ENCODE data around the gene FKBP1A. TPM values are rescaled to one million over a fixed set of nuclear protein-coding genes. Genes with fewer than 3 reads are reported as not detected.

The FKBP1A gene
- total RNA-seq, 2 donors from 2014 or later: 259 to 309 TPM

DNA sequence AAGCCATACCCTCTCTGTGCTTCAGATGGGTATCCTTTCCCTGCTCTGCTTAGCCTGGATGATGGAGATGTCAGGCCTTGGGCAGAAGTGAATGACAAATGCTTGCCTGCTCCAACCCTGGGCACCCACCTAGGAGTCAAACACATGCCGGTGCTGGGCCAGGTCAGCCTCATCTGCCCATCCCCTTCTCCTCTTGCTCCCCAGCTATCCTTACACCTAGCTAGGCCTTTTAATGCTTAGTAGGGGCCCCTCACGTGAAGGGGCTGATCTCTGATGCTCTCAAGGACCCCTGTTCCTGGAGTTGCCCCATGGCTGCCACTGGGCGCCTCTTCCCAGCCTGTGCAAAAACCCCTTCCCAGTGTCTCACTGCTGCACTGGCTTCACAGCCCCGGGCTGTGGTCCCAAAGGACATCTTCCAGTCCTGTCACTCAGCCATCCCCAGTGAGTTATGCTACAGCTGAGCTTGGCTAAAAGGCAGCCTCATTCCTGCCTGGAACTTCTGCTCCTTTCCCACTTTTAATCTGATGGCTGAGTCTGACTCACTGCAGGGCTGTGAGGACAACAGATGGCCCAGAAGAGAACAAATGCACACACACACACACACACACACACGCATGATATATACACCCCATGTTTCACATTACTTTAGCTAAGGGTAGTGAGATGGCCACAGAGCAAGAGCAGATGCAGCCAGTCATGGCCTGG, 51.1 kb downstream of the FKBP1A start:
- ATAC-seq (peak; percentile 14), DNase-seq (no peak)
- intact Hi-C loops (cut with DNase I, micrococcal nuclease): no loop called here

- DNase-seq: no peak
- intact Hi-C loops (cut with DNase I, micrococcal nuclease): no loop called here
- no peak for ATAC-seq
Measured at GRCh38 chr20:1338801-1339200, 54.1 kb downstream of the FKBP1A start.

- no peak for ATAC-seq
- DNase-seq: no peak
- intact Hi-C loops (cut with DNase I, micrococcal nuclease): no loop called here
Measured at GRCh38 chr20:1338096-1338495, 54.8 kb downstream of the FKBP1A start.

- intact Hi-C loops (cut with DNase I, micrococcal nuclease): no loop called here
- no peak for DNase-seq
Measured at GRCh38 chr20:1337441-1337840, 55.4 kb downstream of the FKBP1A start.

DNA sequence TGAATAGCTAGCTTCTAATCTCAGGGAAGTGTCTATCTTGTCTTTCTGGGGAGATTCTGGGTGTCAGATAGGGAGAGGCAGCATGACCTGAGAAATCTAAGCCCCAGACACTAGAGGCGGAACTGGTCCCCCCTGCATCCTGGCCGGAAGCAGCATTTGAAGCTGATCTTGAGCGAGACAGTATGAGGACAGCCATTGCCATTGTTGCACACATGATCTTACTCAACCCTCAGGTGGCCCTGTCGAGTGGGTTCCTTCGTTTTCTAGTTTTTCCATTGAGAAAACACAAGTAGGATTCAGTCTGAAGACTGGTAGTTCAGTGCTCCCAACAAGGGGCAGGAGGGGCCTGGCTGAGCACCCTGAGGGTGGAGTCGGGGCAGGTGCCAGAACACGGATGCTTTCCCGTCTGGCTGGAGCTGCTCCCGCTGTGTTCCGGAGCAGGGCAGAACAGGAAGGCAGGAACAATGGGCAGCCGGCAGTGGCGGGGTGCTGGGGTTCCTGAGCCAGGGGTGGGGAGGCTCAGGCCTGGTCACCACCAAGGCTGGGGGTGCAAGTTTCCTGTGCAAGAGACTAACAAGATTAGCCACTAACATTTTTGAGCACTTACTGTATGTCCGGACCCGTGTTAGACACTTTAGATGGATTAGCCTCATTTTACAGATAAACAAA, 56.0 kb downstream of the FKBP1A start:
- ATAC-seq (peak; percentile 81), DNase-seq (peak; percentile 59 to 65)
- intact Hi-C loops (cut with DNase I, micrococcal nuclease): no loop called here

More at GRCh38 chr20:1337441-1337840, 55.4 kb downstream of the FKBP1A start:
- ATAC-seq: no peak

GRCh38 chr20:1335961-1336698, 56.7 kb downstream of the FKBP1A start:
- intact Hi-C loops (cut with DNase I, micrococcal nuclease): no loop called here
- no peak for ATAC-seq
- DNase-seq: no peak

DNA sequence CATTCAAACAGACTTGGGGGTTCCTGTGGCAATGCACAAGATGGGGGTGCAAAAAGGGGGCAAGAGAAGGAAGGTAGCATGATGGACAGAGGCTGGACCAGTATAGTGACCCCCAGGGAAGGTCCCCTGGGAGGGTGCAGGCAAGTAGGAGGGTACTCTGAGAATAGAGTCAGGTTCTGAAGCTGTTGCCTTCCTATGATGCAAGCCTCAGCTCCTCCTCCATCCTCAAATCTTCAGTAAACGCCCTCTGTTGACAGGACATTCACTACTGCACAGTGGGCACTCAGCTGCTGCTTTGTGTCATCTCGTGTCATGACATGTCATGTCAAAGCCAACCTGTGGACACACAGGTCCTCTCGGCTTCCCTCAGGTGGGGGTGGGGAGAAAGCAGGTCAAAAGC, 58.1 kb downstream of the FKBP1A start:
- ATAC-seq: no peak
- intact Hi-C loops (cut with DNase I, micrococcal nuclease): no loop called here
- no peak for DNase-seq

DNA sequence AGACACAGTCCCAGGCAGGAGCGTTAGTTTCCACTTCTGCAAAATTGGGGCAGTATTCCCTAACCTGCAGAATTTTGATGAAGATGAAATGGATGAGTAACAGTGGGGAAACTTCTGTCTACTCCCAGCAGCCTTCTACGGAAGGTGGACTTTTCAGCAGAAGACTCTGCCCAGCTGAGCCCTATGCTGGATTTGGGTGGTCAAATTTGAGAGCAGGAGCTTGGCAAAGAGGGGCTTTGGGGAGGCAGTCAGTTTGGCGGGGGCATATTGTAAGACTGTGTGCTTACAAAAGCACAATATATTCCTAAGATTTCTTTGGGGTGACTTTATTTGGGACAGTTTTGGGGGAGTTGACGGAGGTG, 58.5 kb downstream of the FKBP1A start:
- DNase-seq: no peak
- intact Hi-C loops (cut with DNase I, micrococcal nuclease): no loop called here
- no peak for ATAC-seq

DNA sequence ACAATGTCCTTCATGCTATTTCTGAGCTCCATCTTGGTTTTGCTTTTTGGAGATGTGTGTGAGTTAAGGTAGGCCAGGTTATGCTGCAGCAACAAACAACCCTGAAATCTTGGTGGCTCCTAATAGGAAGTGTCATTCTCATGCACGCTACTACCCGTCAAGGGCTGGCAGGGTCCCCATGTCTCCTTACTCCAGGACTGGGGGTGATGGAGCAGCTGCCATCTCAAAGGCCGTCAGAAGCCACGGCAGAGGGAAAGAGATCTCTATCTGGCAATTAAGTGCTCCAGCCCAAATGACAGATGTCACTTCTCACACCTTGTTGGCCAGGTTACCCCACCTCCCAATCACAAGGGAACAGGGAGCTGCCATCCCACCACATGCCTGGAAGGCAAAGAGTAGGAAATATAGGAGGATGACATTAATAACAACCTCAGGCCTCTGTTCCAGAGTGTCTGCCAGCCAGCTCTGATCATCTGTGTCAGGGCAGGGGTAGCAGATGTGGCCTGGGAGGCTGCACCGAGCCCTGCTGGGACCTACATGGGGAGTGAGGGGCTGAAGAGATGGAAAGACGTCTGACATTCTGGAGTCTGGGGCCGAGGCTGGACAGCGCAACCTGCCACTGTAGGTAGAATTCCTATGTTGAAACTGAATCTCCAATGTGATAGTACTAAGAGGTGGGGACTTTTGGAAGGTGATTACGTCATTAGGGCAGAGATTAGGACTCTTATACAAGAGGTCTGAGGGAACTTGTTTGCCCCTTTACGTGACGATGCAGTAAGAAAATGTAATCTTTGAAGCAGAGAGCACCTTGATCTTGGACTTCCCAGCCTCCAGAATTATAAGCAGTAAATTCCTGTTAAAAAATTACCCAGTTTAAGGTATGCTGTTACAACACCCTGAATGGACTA, 59.1 kb downstream of the FKBP1A start:
- no peak for ATAC-seq
- no peak for DNase-seq
- intact Hi-C loops (cut with DNase I, micrococcal nuclease): no loop called here

DNA sequence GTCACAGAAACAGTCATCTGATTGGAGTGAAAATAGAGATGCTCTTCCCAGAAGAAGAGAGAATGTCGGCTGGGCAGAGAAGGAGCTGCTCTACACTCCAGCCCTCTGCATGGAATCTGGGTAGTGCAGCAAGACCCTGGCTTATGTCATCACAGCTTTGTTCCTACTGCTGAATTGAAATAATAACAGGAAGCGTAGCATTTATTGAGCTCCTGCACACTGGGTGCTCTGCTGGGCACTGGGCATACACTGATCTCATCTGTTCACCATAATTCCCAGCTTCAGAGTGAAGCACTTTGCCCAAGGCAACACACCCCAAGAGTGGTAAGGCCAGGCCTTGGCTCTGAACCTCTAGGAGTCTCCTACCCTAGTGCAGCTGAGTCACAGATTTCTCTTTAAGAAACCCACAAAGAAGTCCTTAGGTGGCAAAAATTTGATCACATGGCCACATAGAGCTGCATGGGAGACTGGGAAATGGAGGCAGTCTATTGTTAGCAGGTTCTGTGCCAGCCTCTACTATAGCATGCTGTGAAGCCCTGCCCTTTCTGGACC, 60.0 kb downstream of the FKBP1A start:
- intact Hi-C loops (cut with DNase I, micrococcal nuclease): no loop called here
- no peak for ATAC-seq
- DNase-seq: no peak

- DNase-seq (no peak), ATAC-seq (no peak)
Measured at GRCh38 chr20:1331801-1332453, 60.9 kb downstream of the FKBP1A start.

DNA sequence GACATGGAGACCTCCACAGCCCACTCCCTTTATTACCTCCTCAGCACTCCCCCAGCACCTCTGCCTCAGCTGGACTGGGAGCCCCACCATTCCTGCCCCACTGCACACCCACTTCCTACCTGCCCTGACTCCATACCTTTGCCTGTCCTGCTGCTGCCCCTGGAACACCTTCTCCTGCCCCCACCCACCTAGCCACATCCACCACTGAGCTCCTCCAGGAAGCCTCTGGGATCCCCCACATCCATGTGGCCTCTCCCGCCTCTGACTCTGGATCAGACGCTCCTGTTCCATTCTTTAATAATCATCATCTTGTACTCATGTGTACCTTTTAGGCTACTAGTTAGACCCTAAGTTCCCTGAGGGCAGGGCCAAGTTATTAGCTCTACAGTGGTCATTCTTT, 61.8 kb downstream of the FKBP1A start:
- DNase-seq: no peak
- intact Hi-C loops (cut with DNase I, micrococcal nuclease): no loop called here
- no peak for ATAC-seq

More at GRCh38 chr20:1331801-1332453, 60.9 kb downstream of the FKBP1A start:
- intact Hi-C loops (cut with DNase I, micrococcal nuclease): no loop called here

DNA sequence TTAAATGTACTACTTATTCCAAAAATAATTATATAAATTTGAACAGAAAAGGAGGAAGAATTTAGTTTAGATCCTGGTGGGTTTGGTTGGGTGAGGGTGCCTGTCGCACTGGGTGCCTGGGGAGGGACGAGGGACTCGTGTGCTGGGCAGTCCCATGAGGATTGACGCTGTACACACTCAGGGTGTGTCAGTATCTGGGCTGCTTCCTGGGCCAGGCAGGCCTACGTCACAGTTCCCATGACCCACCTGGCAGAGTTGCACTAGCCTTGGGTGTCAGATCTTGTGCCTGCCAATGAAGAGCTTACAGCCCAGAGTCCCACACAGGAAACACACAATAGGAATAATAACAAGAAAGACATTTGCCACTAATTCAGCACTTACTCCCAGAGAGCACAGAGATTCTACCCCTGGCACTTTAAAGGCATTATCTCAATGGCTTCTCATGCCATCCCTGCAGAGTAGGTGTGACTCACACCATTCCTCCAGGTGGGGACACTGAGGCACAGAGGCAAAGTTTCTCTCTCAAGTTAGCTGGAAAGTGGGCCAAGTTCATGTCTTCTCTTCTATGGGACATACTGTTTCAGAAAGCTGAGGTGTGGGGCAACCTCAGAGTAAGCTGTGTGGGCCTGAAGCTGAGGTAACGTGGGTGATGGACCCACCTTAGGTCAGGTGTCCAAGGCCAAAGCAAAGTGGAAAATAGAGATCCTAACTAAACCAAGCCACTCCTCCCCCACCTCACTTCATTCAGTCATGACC, 62.6 kb downstream of the FKBP1A start:
- ATAC-seq (peak; percentile 70), DNase-seq (peak; percentile 77 to 91)
- intact Hi-C loops (cut with DNase I, micrococcal nuclease): no loop called here

- intact Hi-C loops (cut with DNase I, micrococcal nuclease): loop anchor here in 1 of 2 donors (5.0 kb wide), 1 partner anchor 63 kb away; the partner anchor contains the start of gene FKBP1A
- ATAC-seq (peak; percentile 74), DNase-seq (peak; percentile 87 to 94)
Measured at GRCh38 chr20:1328680-1329330, 64.0 kb downstream of the FKBP1A start, which contains the start of gene SDCBP2. SDCBP2 (minus strand) TSS chr20:1329139; CDS start chr20:1320416, 8,723 bp downstream.

- ATAC-seq: peak; percentile 48
Measured at GRCh38 chr20:1327827-1328679, 64.8 kb downstream of the FKBP1A start.

GRCh38 chr20:1327241-1327653, 65.6 kb downstream of the FKBP1A start:
- peak; percentile 49 to 58 for DNase-seq
- intact Hi-C loops (cut with DNase I, micrococcal nuclease): loop anchor here in 1 of 2 donors (5.0 kb wide), 1 partner anchor 65 kb away; the partner anchor contains the start of gene FKBP1A
- peak; percentile 23 for ATAC-seq

More at GRCh38 chr20:1327827-1328679, 64.8 kb downstream of the FKBP1A start:
- peak; percentile 33 to 60 for DNase-seq
- intact Hi-C loops (cut with DNase I, micrococcal nuclease): loop anchor here in 1 of 2 donors (5.0 kb wide), 1 partner anchor 64 kb away; the partner anchor contains the start of gene FKBP1A

Data from left colon (tissue), 2 donors.